ENCODE data around the gene STXBP4.

STXBP4 gene

GRCh38 chr17:55122114-55122513 is 153.5 kb downstream of the STXBP4 start:
- DNase-seq, result no peak

GRCh38 chr17:55124730-55125360 is 156.3 kb downstream of the STXBP4 start:
- DNase-seq, result no peak

GRCh38 chr17:55133583-55133982 is 165.0 kb downstream of the STXBP4 start:
- DNase-seq, result no peak

GRCh38 chr17:55134486-55135157 is 166.1 kb downstream of the STXBP4 start:
- DNase-seq, result no peak

- no peak for DNase-seq
These were observed 172.2 kb downstream of the STXBP4 start for GRCh38 chr17:55140809-55141208.

- no peak for DNase-seq
These were observed 176.0 kb downstream of the STXBP4 start for GRCh38 chr17:55144518-55144917.

GRCh38 chr17:55149485-55149884 is 180.9 kb downstream of the STXBP4 start:
- DNase-seq, result no peak

- no peak for DNase-seq
These were observed 183.7 kb downstream of the STXBP4 start for GRCh38 chr17:55152236-55152635.

- DNase-seq, result no peak
These were observed 185.5 kb downstream of the STXBP4 start for GRCh38 chr17:55154101-55154500.

GRCh38 chr17:55155856-55156560 is 187.4 kb downstream of the STXBP4 start:
- no peak for DNase-seq

GRCh38 chr17:55157165-55157564 is 188.6 kb downstream of the STXBP4 start:
- DNase-seq, result no peak

GRCh38 chr17:55158439-55158838 is 189.9 kb downstream of the STXBP4 start:
- no peak for DNase-seq

GRCh38 chr17:55159251-55159650 is 190.7 kb downstream of the STXBP4 start:
- DNase-seq, result no peak

- DNase-seq, result no peak
These were observed 191.9 kb downstream of the STXBP4 start for GRCh38 chr17:55160501-55160900.

GRCh38 chr17:55161935-55162555 is 193.5 kb downstream of the STXBP4 start:
- no peak for DNase-seq

- no peak for DNase-seq
These were observed 194.0 kb downstream of the STXBP4 start for GRCh38 chr17:55162556-55162946.

GRCh38 chr17:55163408-55163807 is 194.8 kb downstream of the STXBP4 start:
- no peak for DNase-seq

- no peak for DNase-seq
These were observed 197.9 kb downstream of the STXBP4 start for GRCh38 chr17:55166506-55166905.

- no peak for DNase-seq
These were observed 198.6 kb downstream of the STXBP4 start for GRCh38 chr17:55167024-55167725.

- no peak for DNase-seq
These were observed 200.6 kb downstream of the STXBP4 start for GRCh38 chr17:55168958-55169687.

GRCh38 chr17:55171634-55172328 is 203.2 kb downstream of the STXBP4 start:
- DNase-seq, result no peak

GRCh38 chr17:55172612-55173011 is 204.0 kb downstream of the STXBP4 start:
- no peak for DNase-seq
